HUES48 (cell line): ENCODE measurements around the gene OTX1.

Experiments
- H3K27ac ChIP-seq: one replicate; pipeline ENCODE4 v1.7.0; 2013; ENCODE audit warnings: low read depth, low read length, inconsistent platforms
- H3K27me3 ChIP-seq: 2 replicates; pipeline ENCODE4 v1.6.1; 2013; ENCODE audit warnings: mild to moderate bottlenecking, low read length; ENCODE audit not compliant: control insufficient read depth, insufficient read depth
- H3K36me3 ChIP-seq: 2 replicates; pipeline ENCODE4 v1.6.1; 2013; ENCODE audit warnings: low read length; ENCODE audit not compliant: control insufficient read depth, insufficient read depth
- H3K4me1 ChIP-seq: 2 replicates; pipeline ENCODE4 v1.6.1; 2013; ENCODE audit warnings: mild to moderate bottlenecking, low read length; ENCODE audit not compliant: control insufficient read depth, insufficient read depth
- H3K4me3 ChIP-seq: 2 replicates; pipeline ENCODE4 v1.5.1; 2013; ENCODE audit warnings: mild to moderate bottlenecking, low read depth, low read length
- H3K9ac ChIP-seq: 2 replicates; pipeline ENCODE4 v1.6.1; 2013; ENCODE audit warnings: mild to moderate bottlenecking, low read depth, low read length, moderate library complexity
- H3K9me3 ChIP-seq: 2 replicates; pipeline ENCODE4 v1.6.1; 2013; ENCODE audit warnings: low read length; ENCODE audit not compliant: control insufficient read depth, insufficient read depth

OTX1 gene

GRCh38 chr2:63092401-63092800, 41.8 kb downstream of the OTX1 start:
- Histone ChIP-seq H3K9ac (no peak overlapping the region), H3K27me3 (no peaks in the 10 kb centered on the region), H3K9me3 (no peaks in the 10 kb centered on the region), H3K4me1 (no peaks in the 10 kb centered on the region), H3K4me3 (no peak overlapping the region), H3K36me3 (no peaks in the 10 kb centered on the region), H3K27ac (no peak overlapping the region)

GRCh38 chr2:63092857-63093256, 42.2 kb downstream of the OTX1 start:
- no peaks in the 10 kb centered on the region for H3K27me3 ChIP-seq
- H3K9ac ChIP-seq: no peak overlapping the region
- no peaks in the 10 kb centered on the region for H3K4me1 ChIP-seq
- H3K9me3 ChIP-seq: no peaks in the 10 kb centered on the region
- no peak overlapping the region for H3K27ac ChIP-seq
- H3K4me3 ChIP-seq: no peak overlapping the region
- H3K36me3 ChIP-seq: no peaks in the 10 kb centered on the region

- no peaks in the 10 kb centered on the region for H3K27me3 ChIP-seq
- no peak overlapping the region for H3K4me3 ChIP-seq
- H3K9me3 ChIP-seq: no peaks in the 10 kb centered on the region
- no peaks in the 10 kb centered on the region for H3K36me3 ChIP-seq
- no peaks in the 10 kb centered on the region for H3K4me1 ChIP-seq
- H3K27ac ChIP-seq: no peak overlapping the region
- H3K9ac ChIP-seq: no peak overlapping the region
These were observed 42.9 kb downstream of the OTX1 start for GRCh38 chr2:63093502-63093901.

- Histone ChIP-seq H3K27ac (no peak overlapping the region), H3K4me1 (no peaks in the 10 kb centered on the region), H3K9me3 (no peaks in the 10 kb centered on the region), H3K27me3 (no peaks in the 10 kb centered on the region), H3K4me3 (no peak overlapping the region), H3K36me3 (no peaks in the 10 kb centered on the region), H3K9ac (no peak overlapping the region)
These were observed 45.9 kb downstream of the OTX1 start for GRCh38 chr2:63096491-63096890.

- no peaks in the 10 kb centered on the region for H3K27me3 ChIP-seq
- no peaks in the 10 kb centered on the region for H3K36me3 ChIP-seq
- H3K4me3 ChIP-seq: no peak overlapping the region
These were observed 48.4 kb downstream of the OTX1 start for GRCh38 chr2:63099032-63099431.

GRCh38 chr2:63101954-63102353, 51.3 kb downstream of the OTX1 start:
- no peaks in the 10 kb centered on the region for H3K36me3 ChIP-seq
- no peaks in the 10 kb centered on the region for H3K27me3 ChIP-seq
- no peak overlapping the region for H3K9ac ChIP-seq
- peaks cover 10% of the 10 kb centered on the region for H3K9me3 ChIP-seq
- no peaks in the 10 kb centered on the region for H3K4me1 ChIP-seq
- H3K27ac ChIP-seq: no peak overlapping the region
- H3K4me3 ChIP-seq: no peak overlapping the region

More at GRCh38 chr2:63099032-63099431, 48.4 kb downstream of the OTX1 start:
- no peak overlapping the region for H3K27ac ChIP-seq
- no peak overlapping the region for H3K9ac ChIP-seq
- H3K9me3 ChIP-seq: no peaks in the 10 kb centered on the region
- no peaks in the 10 kb centered on the region for H3K4me1 ChIP-seq

GRCh38 chr2:63104482-63104881, 53.9 kb downstream of the OTX1 start:
- Histone ChIP-seq H3K4me3 (no peak overlapping the region), H3K9me3 (peaks cover 10% of the 10 kb centered on the region), H3K4me1 (no peaks in the 10 kb centered on the region), H3K36me3 (no peaks in the 10 kb centered on the region), H3K9ac (no peak overlapping the region), H3K27me3 (no peaks in the 10 kb centered on the region), H3K27ac (no peak overlapping the region)
